Panc1 (cell line): ENCODE data around the gene PPP1R15B. TPM values are rescaled to one million over a fixed set of nuclear protein-coding genes. Genes with fewer than 3 reads are reported as not detected.

Source experiments
- ATAC-seq: fragments of 200-7000 bp; cut with Tn5 transposase; 2 replicates; pipeline ENCODE4 v1.9.1; 2020; ENCODE audit warnings: mild to moderate bottlenecking, moderate library complexity
- BruUV-seq: library from RNA; stranded (reverse); fragments of 400-500 nt; replicated peaks from 2 replicates; lab custom pipeline; 2021; lab: Mats Ljungman, UMichigan
- CTCF ChIA-PET: fragments of 300-600 bp; sonication (Branson Sonifier 250); formaldehyde crosslinking; loops from one replicate; lab custom pipeline; 2022; ENCODE audit warnings: antibody characterized with exemption; lab: Charles Lee
- POLR2A ChIA-PET: fragments of 300-600 bp; sonication (Branson Sonifier 250); formaldehyde crosslinking; loops from one replicate; lab custom pipeline; 2022; ENCODE audit warnings: antibody characterized with exemption; lab: Charles Lee
- DNase-seq: peaks from one replicate; pipeline ENCODE4 v3.0.0-alpha.2; 2010; ENCODE audit warnings: low read depth, low spot score
- H3K27ac ChIP-seq: 2 replicates; pipeline ENCODE4 v1.5.1; 2011; ENCODE audit warnings: mild to moderate bottlenecking, low read length, inconsistent platforms
- H3K27me3 ChIP-seq: fragments of 200-500 bp; sonication (Bioruptor generic); 2 replicates; pipeline ENCODE4 v1.6.0; 2014; ENCODE audit warnings: low read length, inconsistent platforms; ENCODE audit not compliant: control insufficient read depth, insufficient read depth
- H3K36me3 ChIP-seq: fragments of 200-500 bp; sonication (Bioruptor generic); 2 replicates; pipeline ENCODE4 v1.5.1; 2014; ENCODE audit warnings: inconsistent platforms, mild to moderate bottlenecking, low read length, moderate library complexity; ENCODE audit not compliant: control insufficient read depth, insufficient read depth
- H3K4me1 ChIP-seq: 2 replicates; pipeline ENCODE4 v1.5.1; 2011; ENCODE audit warnings: inconsistent platforms, mild to moderate bottlenecking, low read length, moderate library complexity; ENCODE audit not compliant: control insufficient read depth, insufficient read depth
- H3K4me3 ChIP-seq, 2 experiments: 2 replicates each; pipeline ENCODE4 v1.5.1; 2011 to 2012; ENCODE audit warnings: low read depth in 2 of 2, low read length in 2 of 2, mild to moderate bottlenecking in 2 of 2, inconsistent platforms in 1 of 2, moderate library complexity in 1 of 2
- H3K9me3 ChIP-seq: fragments of 200-500 bp; sonication (Bioruptor generic); 2 replicates; pipeline ENCODE4 v1.5.1; 2014; ENCODE audit warnings: low read depth, mild to moderate bottlenecking, inconsistent platforms, low read length, moderate library complexity; ENCODE audit not compliant: control insufficient read depth, insufficient read depth
- POLR2AphosphoS5 ChIP-seq: IDR thresholded peaks from 2 replicates; pipeline ENCODE4 v1.6.1; 2012; ENCODE audit warnings: mild to moderate bottlenecking, low read depth, low read length, moderate library complexity
- SIN3A ChIP-seq: IDR thresholded peaks from 2 replicates; pipeline ENCODE4 v1.6.1; 2012; ENCODE audit warnings: low read depth, mild to moderate bottlenecking, low read length, moderate library complexity, borderline replicate concordance; ENCODE audit not compliant: insufficient read depth
- TCF7L2 ChIP-seq: IDR thresholded peaks from 2 replicates; pipeline ENCODE4 v1.6.1; 2011; ENCODE audit warnings: mild to moderate bottlenecking, low read depth, low read length, inconsistent platforms
- in situ Hi-C: cut with HindIII; loops from 2 replicates; pipeline ENCODE4 v1.10.0; 2016; ENCODE audit warnings: low sequenced_read_pairs, low pct_unique_long_range_greater_than_20kb
- intact Hi-C: fragments of 100-400 bp; cut with micrococcal nuclease; formaldehyde crosslinking; loops from one replicate; pipeline ENCODE4 v1.10.0; 2022; ENCODE audit not compliant: unreplicated experiment
- total RNA-seq: library from RNA; stranded (reverse); gene quantifications from one replicate; pipeline ENCODE4 v1.2.1, GENCODE V29; 2021; ENCODE audit not compliant: unreplicated experiment
- TF ChIP-seq, protein P1 (sequence below), 2 experiments: IDR thresholded peaks; 2 replicates each; pipeline ENCODE4 v1.6.1; 2011 to 2012; ENCODE audit warnings: low read depth in 2 of 2, control low read depth in 1 of 2, low read length in 1 of 2, mild to moderate bottlenecking in 1 of 2, moderate library complexity in 1 of 2; ENCODE audit not compliant: insufficient read depth in 1 of 2
- TF ChIP-seq, protein P2 (sequence below): fragments of 450-650 bp; IDR thresholded peaks from 2 replicates; pipeline ENCODE4 v1.5.1; 2017; ENCODE audit warnings: mild to moderate bottlenecking

Gene PPP1R15B
- total RNA-seq, 1 experiment from 2014 or later = 51.1 TPM

DNA sequence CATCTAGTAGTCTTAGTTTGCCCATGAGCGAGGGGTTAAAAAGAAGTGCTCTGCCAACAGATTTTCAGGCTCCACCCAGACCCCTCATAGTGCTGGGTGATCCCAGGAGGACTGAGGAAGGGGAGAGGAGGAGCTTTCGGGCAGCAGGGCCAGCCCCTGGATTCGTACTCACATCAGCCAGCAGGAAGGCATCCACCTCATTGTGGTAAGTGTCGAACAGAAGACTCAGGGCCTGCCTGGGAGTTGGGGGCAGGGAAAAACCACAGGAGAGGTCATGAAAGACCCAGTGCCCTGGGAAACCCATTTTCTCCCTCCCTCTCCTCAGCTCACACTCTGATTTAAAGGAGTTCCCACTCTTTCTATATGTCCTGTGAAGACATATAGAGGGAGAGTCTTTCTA, 48.1 kb upstream of the PPP1R15B start:
- in situ Hi-C loops = no loop called here
- no peak for DNase-seq
- no peak for ATAC-seq
- Histone ChIP-seq H3K9me3 (no peaks in the 10 kb centered on the region), H3K4me1 (no peaks in the 10 kb centered on the region), H3K27me3 (no peaks in the 10 kb centered on the region), H3K4me3 (no peak overlapping the region), H3K36me3 (no peaks in the 10 kb centered on the region), H3K27ac (no peak overlapping the region)
- TF ChIP-seq SIN3A = no peak
- no peak for TF ChIP-seq POLR2AphosphoS5
- TF ChIP-seq, protein P1, sequence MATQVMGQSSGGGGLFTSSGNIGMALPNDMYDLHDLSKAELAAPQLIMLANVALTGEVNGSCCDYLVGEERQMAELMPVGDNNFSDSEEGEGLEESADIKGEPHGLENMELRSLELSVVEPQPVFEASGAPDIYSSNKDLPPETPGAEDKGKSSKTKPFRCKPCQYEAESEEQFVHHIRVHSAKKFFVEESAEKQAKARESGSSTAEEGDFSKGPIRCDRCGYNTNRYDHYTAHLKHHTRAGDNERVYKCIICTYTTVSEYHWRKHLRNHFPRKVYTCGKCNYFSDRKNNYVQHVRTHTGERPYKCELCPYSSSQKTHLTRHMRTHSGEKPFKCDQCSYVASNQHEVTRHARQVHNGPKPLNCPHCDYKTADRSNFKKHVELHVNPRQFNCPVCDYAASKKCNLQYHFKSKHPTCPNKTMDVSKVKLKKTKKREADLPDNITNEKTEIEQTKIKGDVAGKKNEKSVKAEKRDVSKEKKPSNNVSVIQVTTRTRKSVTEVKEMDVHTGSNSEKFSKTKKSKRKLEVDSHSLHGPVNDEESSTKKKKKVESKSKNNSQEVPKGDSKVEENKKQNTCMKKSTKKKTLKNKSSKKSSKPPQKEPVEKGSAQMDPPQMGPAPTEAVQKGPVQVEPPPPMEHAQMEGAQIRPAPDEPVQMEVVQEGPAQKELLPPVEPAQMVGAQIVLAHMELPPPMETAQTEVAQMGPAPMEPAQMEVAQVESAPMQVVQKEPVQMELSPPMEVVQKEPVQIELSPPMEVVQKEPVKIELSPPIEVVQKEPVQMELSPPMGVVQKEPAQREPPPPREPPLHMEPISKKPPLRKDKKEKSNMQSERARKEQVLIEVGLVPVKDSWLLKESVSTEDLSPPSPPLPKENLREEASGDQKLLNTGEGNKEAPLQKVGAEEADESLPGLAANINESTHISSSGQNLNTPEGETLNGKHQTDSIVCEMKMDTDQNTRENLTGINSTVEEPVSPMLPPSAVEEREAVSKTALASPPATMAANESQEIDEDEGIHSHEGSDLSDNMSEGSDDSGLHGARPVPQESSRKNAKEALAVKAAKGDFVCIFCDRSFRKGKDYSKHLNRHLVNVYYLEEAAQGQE (IDR thresholded peaks at IDR 0.05; ENCODE audit: insufficient read depth in 1 of 2, low read depth in 2 of 2, low read length in 1 of 2) = no peak
- no TSS peak for BruUV-seq
- intact Hi-C loops = no loop called here
- CTCF ChIA-PET = no interaction called here
- POLR2A ChIA-PET = interaction anchor here (0.5 kb wide), 1 partner anchor 29 kb away, joined by 3 read pairs; no protein-coding TSS in a partner anchor

DNA sequence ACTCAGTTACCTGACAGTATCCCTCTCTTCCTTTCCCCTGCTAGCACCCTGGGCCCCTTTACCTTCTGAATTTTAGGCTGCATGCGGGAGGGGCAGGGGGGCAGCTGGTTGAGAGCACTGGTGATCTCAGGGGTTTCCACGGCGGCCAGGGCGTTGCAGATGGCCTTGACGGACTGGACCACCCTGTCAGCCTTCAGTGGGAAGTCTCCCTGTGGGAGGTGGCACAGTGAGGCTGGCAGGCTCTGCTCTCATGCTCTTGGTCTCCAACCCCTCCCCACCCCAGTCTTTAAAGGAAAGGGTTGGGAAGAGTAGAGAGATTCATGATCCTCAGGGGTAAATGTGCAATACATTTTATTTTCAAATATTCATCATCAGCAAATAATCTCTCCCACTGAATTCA, 46.0 kb upstream of the PPP1R15B start:
- in situ Hi-C loops (no loop called here), intact Hi-C loops (no loop called here)
- CTCF ChIA-PET = no interaction called here
- Histone ChIP-seq H3K4me3 (no peak overlapping the region), H3K4me1 (no peaks in the 10 kb centered on the region), H3K27ac (no peak overlapping the region), H3K9me3 (no peaks in the 10 kb centered on the region), H3K36me3 (no peaks in the 10 kb centered on the region), H3K27me3 (no peaks in the 10 kb centered on the region)
- DNase-seq = no peak
- no peak for ATAC-seq
- POLR2A ChIA-PET = no interaction called here
- TF ChIP-seq, protein P1 (IDR thresholded peaks at IDR 0.05; ENCODE audit: insufficient read depth in 1 of 2, low read depth in 2 of 2, low read length in 1 of 2) = no peak
- TF ChIP-seq TCF7L2 (no peak), SIN3A (no peak), POLR2AphosphoS5 (no peak)
- TF ChIP-seq, protein P2, sequence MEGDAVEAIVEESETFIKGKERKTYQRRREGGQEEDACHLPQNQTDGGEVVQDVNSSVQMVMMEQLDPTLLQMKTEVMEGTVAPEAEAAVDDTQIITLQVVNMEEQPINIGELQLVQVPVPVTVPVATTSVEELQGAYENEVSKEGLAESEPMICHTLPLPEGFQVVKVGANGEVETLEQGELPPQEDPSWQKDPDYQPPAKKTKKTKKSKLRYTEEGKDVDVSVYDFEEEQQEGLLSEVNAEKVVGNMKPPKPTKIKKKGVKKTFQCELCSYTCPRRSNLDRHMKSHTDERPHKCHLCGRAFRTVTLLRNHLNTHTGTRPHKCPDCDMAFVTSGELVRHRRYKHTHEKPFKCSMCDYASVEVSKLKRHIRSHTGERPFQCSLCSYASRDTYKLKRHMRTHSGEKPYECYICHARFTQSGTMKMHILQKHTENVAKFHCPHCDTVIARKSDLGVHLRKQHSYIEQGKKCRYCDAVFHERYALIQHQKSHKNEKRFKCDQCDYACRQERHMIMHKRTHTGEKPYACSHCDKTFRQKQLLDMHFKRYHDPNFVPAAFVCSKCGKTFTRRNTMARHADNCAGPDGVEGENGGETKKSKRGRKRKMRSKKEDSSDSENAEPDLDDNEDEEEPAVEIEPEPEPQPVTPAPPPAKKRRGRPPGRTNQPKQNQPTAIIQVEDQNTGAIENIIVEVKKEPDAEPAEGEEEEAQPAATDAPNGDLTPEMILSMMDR = no peak
- no TSS peak for BruUV-seq
